Trophoblast cell (in vitro differentiated cells and primary cell): ENCODE measurements around the gene KCNK18.

ENCODE experiments used
- DNase-seq, 2 donors: peaks; one replicate each; pipeline ENCODE4 v3.0.0-alpha.2; 2016
- H2AFZ ChIP-seq: 2 replicates; pipeline ENCODE4 v1.6.1; 2013; ENCODE audit warnings: low read length, moderate library complexity, mild to moderate bottlenecking; ENCODE audit not compliant: insufficient read depth, poor library complexity
- H2AK5ac ChIP-seq: 2 replicates; pipeline ENCODE4 v1.6.1; 2013; ENCODE audit warnings: mild to moderate bottlenecking, low read length
- H2BK120ac ChIP-seq: 2 replicates; pipeline ENCODE4 v1.6.1; 2013; ENCODE audit warnings: low read length, mild to moderate bottlenecking, moderate library complexity; ENCODE audit not compliant: insufficient read depth, poor library complexity
- H2BK12ac ChIP-seq: 2 replicates; pipeline ENCODE4 v1.6.1; 2013; ENCODE audit warnings: mild to moderate bottlenecking, low read length, moderate library complexity
- H2BK5ac ChIP-seq: 2 replicates; pipeline ENCODE4 v1.6.1; 2013; ENCODE audit warnings: low read length, low read depth, moderate library complexity, mild to moderate bottlenecking; ENCODE audit not compliant: poor library complexity
- H3K14ac ChIP-seq: 2 replicates; pipeline ENCODE4 v1.6.1; 2013; ENCODE audit warnings: mild to moderate bottlenecking, low read length
- H3K18ac ChIP-seq: 2 replicates; pipeline ENCODE4 v1.6.1; 2013; ENCODE audit warnings: mild to moderate bottlenecking, low read length
- H3K23ac ChIP-seq: 2 replicates; pipeline ENCODE4 v1.6.1; 2013; ENCODE audit warnings: low read length
- H3K27ac ChIP-seq: 2 replicates; pipeline ENCODE4 v1.5.1; 2013; ENCODE audit warnings: low read depth, mild to moderate bottlenecking, inconsistent platforms, low read length, moderate library complexity
- H3K27me3 ChIP-seq: 2 replicates; pipeline ENCODE4 v1.6.1; 2013; ENCODE audit warnings: inconsistent platforms, mild to moderate bottlenecking, low read length, moderate library complexity; ENCODE audit not compliant: insufficient read depth
- H3K36me3 ChIP-seq, 2 experiments: 1 replicate in 1 of 2; 2 replicates in 1 of 2; pipeline ENCODE4 v1.6.1; 2013; ENCODE audit warnings: low read length in 2 of 2, mild to moderate bottlenecking in 2 of 2, moderate library complexity in 1 of 2; ENCODE audit not compliant: insufficient read depth in 2 of 2, control insufficient read depth in 1 of 2
- H3K4ac ChIP-seq: 2 replicates; pipeline ENCODE4 v1.6.1; 2013; ENCODE audit warnings: low read depth, mild to moderate bottlenecking, low read length, moderate library complexity
- H3K4me1 ChIP-seq, 2 experiments: 1 replicate in 1 of 2; 2 replicates in 1 of 2; pipeline ENCODE4 v1.6.1; 2013; ENCODE audit warnings: low read length in 2 of 2, mild to moderate bottlenecking in 2 of 2, moderate library complexity in 1 of 2; ENCODE audit not compliant: insufficient read depth in 2 of 2, control insufficient read depth in 1 of 2
- H3K4me2 ChIP-seq: 2 replicates; pipeline ENCODE4 v1.6.1; 2013; ENCODE audit warnings: inconsistent platforms, mild to moderate bottlenecking, low read length, moderate library complexity
- H3K4me3 ChIP-seq: 2 replicates; pipeline ENCODE4 v1.5.1; 2013; ENCODE audit warnings: mild to moderate bottlenecking, low read depth, low read length, inconsistent platforms
- H3K79me1 ChIP-seq: one replicate; pipeline ENCODE4 v1.6.1; 2013; ENCODE audit warnings: low read length
- H3K79me2 ChIP-seq: 2 replicates; pipeline ENCODE4 v1.6.1; 2013; ENCODE audit warnings: low read length, mild to moderate bottlenecking; ENCODE audit not compliant: control insufficient read depth, insufficient read depth, poor library complexity
- H3K9ac ChIP-seq: 2 replicates; pipeline ENCODE4 v1.6.1; 2013; ENCODE audit warnings: mild to moderate bottlenecking, low read length
- H3K9me3 ChIP-seq: 2 replicates; pipeline ENCODE4 v1.6.1; 2013; ENCODE audit warnings: low read depth, mild to moderate bottlenecking, control low read depth, inconsistent platforms, low read length; ENCODE audit not compliant: insufficient read depth
- H4K12ac ChIP-seq: 2 replicates; pipeline ENCODE4 v1.6.1; 2013; ENCODE audit warnings: low read depth, mild to moderate bottlenecking, low read length, moderate library complexity
- H4K8ac ChIP-seq: 2 replicates; pipeline ENCODE4 v1.6.1; 2013; ENCODE audit warnings: low read depth, mild to moderate bottlenecking, low read length, moderate library complexity
- H4K91ac ChIP-seq: one replicate; pipeline ENCODE4 v1.6.1; 2013; ENCODE audit warnings: low read depth, mild to moderate bottlenecking, low read length, moderate library complexity
- WGBS: extraction: QIAGEN DNeasy Blood & Tissue Kit; methylation state at CpG from one replicate; pipeline ENCODE4 v1.1.7; 2013; ENCODE audit warnings: missing lambda C conversion rate; ENCODE audit not compliant: insufficient read length, insufficient coverage; ENCODE audit errors: extremely low coverage; 5-methylcytosine and 5-hydroxymethylcytosine counted together

Gene KCNK18

DNA sequence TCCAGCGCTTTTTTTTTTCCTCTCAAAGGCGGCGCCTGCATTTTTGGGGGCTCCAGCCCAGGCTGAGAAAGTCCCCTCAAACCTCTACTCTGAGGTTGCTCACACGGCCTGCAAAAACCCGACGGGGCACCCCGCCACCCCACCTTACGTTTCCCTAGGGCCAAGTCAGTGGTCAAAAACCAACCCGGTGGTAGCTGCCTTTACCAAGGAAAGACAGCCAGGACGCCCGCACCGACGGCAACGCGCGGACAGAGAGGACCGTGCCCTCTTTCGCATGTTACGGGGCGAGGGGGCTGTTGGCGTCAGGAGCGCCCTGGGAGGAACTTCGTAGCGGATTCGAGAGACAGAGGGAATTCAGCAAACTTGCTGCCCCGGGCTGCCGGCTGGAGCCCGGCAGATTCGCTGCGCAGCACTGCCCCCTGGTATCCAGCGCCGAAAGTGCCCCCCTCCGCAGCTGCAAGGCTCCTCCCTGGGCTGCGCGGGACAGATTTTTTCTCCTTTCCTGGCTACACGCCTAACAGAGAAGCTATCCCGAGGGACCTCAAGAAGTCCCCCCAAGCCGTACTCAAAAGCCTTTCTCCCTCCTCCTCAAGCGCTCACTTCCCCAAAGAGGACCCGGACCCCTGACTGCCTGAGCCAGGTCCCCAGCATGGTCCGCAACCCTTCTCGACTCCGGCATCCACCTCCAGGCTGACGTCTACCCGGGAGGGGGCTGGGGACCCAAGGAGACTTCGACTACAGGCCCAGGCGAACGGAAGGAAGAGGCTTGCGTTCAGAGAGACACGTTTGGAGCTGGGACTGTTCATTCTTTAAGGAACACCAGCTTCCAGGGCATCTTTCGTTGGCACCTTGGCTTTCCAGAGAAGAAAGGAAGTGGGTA, 31.5 kb upstream of the KCNK18 start:
- no peak overlapping the region for H3K14ac ChIP-seq
- H3K23ac ChIP-seq, result no peak overlapping the region
- WGBS, result no CpG with 5 or more reads among the region's 51 CpGs
- no peak overlapping the region for H3K4ac ChIP-seq
- no peak overlapping the region for H2BK5ac ChIP-seq
- no peak overlapping the region for H3K9ac ChIP-seq
- H2BK120ac ChIP-seq, result no peak overlapping the region
- no peaks in the 10 kb centered on the region for H3K79me2 ChIP-seq
- H2AK5ac ChIP-seq, result no peak overlapping the region
- no peak overlapping the region for H2BK12ac ChIP-seq
- peaks cover 74% of the 10 kb centered on the region for H3K27me3 ChIP-seq
- H3K4me3 ChIP-seq, result no peak overlapping the region
- peak overlapping the region; percentile 37 for H3K4me2 ChIP-seq
- no peak overlapping the region for H4K12ac ChIP-seq
- H2AFZ ChIP-seq, result peak overlapping the region; percentile 77
- H3K18ac ChIP-seq, result no peak overlapping the region
- H4K91ac ChIP-seq, result no peak overlapping the region
- peak; percentile 20 to 48 for DNase-seq
- H3K9me3 ChIP-seq, result peaks cover 10% of the 10 kb centered on the region
- H3K79me1 ChIP-seq, result no peaks in the 10 kb centered on the region
- H3K36me3 ChIP-seq, result no peaks in the 10 kb centered on the region
- peaks cover 7 to 8% of the 10 kb centered on the region in 2 experiments for H3K4me1 ChIP-seq
- H4K8ac ChIP-seq, result no peak overlapping the region
- no peak overlapping the region for H3K27ac ChIP-seq

DNA sequence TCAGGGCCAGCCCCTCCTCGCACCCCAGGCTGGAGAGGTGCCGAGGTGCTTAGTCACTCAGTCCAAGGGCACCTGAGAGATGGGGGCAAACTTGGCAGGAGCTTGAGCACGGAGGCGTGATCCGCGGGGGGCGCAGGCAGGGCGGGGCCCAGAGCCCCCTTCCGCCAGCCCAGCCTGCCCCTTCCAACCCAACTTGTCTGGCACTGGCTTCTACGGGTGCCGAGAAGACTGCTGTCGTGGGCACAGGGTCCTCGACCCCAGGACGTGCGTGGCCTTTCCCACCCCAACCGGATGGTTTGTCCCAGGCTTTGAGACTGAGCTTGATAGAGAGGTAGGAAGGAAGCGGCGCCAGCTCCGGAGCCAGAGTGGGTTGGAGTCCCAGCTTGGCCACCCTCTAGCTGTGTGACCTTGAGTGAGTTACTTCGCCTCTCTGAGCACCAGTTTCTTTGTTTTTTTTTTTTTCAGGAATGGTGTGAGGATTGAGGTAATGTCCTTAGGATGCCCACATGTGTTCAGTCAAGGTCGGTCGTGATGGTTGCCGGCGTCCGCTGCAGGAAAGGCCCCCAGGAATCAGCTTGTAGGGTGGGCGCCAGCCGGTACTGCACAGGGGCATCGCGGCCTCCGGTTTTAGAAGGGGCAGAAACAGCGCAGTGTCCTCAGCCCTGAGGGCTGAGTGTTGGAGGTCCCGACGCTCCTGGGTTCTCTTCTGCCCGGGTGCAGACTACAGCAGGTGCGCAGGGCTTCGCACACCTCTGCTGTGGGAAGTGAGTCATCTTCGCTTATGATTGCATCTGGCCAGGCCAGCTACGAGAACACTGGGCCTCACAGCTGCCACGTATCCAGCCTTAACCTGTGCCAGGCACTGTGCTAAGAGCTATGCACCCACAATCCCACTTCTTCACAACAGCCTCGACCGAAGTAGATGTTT, 30.6 kb upstream of the KCNK18 start:
- Histone ChIP-seq H3K36me3 (no peaks in the 10 kb centered on the region), H3K79me1 (no peaks in the 10 kb centered on the region), H3K14ac (no peak overlapping the region), H4K91ac (no peak overlapping the region), H3K18ac (no peak overlapping the region), H3K9me3 (peaks cover 10% of the 10 kb centered on the region), H3K4me1 (peaks cover 7 to 8% of the 10 kb centered on the region in 2 experiments), H2AFZ (no peak overlapping the region), H2AK5ac (no peak overlapping the region), H3K23ac (no peak overlapping the region), H3K79me2 (no peaks in the 10 kb centered on the region), H3K4me2 (no peak overlapping the region), H4K8ac (no peak overlapping the region), H2BK5ac (no peak overlapping the region), H3K4me3 (no peak overlapping the region), H3K27ac (no peak overlapping the region), H4K12ac (no peak overlapping the region), H2BK12ac (no peak overlapping the region), H3K27me3 (peaks cover 66% of the 10 kb centered on the region), H2BK120ac (no peak overlapping the region), H3K9ac (no peak overlapping the region), H3K4ac (no peak overlapping the region)
- no CpG with 5 or more reads among the region's 41 CpGs for WGBS
- peak in 1 of 2 donors; percentile 27 for DNase-seq

DNA sequence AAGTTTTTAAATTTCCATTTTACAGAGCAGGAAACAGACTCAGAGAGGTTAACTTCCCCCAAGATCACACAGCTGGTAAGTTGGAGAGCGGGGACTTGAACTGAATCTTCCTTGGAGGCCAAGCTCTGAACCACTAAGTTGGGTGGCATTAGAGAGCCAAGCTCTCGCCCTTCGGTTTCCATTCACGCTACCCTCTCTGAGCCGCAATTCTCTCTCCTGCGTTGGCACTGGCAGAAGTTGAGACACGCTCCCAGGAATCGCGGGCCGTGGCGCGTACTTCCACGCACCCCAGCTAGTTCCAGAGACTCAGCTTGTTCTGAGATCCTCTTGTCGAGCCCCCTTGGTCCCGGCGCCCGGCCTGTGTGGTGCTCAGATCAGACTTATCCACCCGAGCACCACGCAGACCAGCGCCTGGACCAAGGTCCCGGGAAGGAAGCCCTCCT, 29.9 kb upstream of the KCNK18 start:
- Histone ChIP-seq H2AK5ac (no peak overlapping the region), H2BK5ac (no peak overlapping the region), H3K79me2 (no peaks in the 10 kb centered on the region), H3K23ac (no peak overlapping the region), H3K9me3 (peaks cover 10% of the 10 kb centered on the region), H2BK120ac (no peak overlapping the region), H3K4me1 (peaks cover 7 to 8% of the 10 kb centered on the region in 2 experiments), H3K79me1 (no peaks in the 10 kb centered on the region), H3K4me3 (no peak overlapping the region), H4K8ac (no peak overlapping the region), H3K27me3 (peaks cover 62% of the 10 kb centered on the region), H3K4me2 (peak overlapping the region; percentile 31), H3K9ac (no peak overlapping the region), H3K36me3 (no peaks in the 10 kb centered on the region), H3K4ac (no peak overlapping the region), H3K14ac (no peak overlapping the region), H3K18ac (no peak overlapping the region), H2AFZ (no peak overlapping the region), H2BK12ac (no peak overlapping the region), H4K12ac (no peak overlapping the region), H3K27ac (no peak overlapping the region), H4K91ac (no peak overlapping the region)
- DNase-seq, result no peak
- no CpG with 5 or more reads among the region's 21 CpGs for WGBS

DNA sequence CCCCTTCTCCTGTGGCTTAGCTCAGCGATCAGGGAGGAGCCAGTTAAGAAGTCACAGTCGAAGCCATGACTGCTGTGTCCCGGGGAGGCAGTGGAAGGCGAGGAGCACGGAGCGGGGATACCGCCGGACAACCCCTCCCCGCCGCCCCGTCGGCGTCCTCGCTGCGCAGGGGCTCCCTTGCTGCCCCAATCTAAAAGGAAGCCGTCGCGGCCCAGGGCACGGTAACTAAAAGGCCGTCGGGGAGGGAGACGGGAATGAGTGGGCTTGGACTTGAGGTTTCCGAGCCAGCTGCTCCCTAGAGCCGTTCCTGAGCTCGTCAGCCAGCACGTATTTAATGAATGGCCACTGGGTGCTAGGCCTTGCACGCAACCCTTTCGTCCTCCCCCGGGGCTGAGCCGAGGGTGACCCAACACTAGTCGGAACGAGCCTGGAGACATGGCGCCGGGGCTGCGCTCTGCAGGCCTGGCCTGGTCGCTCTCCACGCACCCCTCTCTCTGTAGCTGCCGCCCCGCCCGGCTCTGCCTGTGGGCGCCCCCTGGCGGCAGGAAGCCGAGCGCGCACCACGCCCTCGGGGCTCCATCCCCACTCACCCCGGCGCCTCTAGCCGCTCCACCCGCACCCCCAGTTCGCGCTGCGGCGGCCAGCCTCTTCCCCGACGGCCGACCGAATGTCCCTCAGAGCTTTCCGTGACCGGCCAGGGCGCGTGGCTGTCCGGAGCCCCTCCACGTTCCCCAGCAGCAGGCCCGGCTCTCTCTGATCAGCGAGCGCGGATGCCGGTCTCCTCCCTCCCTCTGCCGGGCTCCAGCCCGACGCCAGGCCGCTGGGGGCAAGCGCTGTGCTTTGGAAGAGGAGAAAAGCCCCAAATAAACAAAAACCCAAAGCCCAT, 29.3 kb upstream of the KCNK18 start:
- peak overlapping the region; percentile 31 for H3K4me2 ChIP-seq
- WGBS, result no CpG with 5 or more reads among the region's 75 CpGs

More for the DNA sequence above, 29.3 kb upstream of the KCNK18 start:
- Histone ChIP-seq H3K27me3 (peaks cover 56% of the 10 kb centered on the region), H3K14ac (no peak overlapping the region), H3K36me3 (no peaks in the 10 kb centered on the region), H4K91ac (no peak overlapping the region), H3K23ac (no peak overlapping the region), H4K8ac (no peak overlapping the region), H3K4me3 (no peak overlapping the region), H3K4ac (no peak overlapping the region), H3K9ac (no peak overlapping the region), H2BK120ac (no peak overlapping the region), H3K79me1 (no peaks in the 10 kb centered on the region), H3K9me3 (peaks cover 10% of the 10 kb centered on the region), H4K12ac (no peak overlapping the region), H2BK12ac (no peak overlapping the region), H3K27ac (no peak overlapping the region), H3K18ac (no peak overlapping the region), H3K79me2 (no peaks in the 10 kb centered on the region), H2AFZ (peak overlapping the region; percentile 44), H2BK5ac (no peak overlapping the region), H2AK5ac (no peak overlapping the region), H3K4me1 (peaks cover 7% of the 10 kb centered on the region in 2 experiments)
- DNase-seq, result peak in 1 of 2 donors; percentile 27
